GM12878 (cell line): Measurements from ENCODE around the gene PPP4C. TPM values are rescaled to one million over a fixed set of nuclear protein-coding genes. Genes with fewer than 3 reads are reported as not detected.

Source experiments
- ATAC-seq: fragments of 200-7000 bp; cut with Tn5 transposase; 3 replicates; pipeline ENCODE4 v1.9.1; 2020; ENCODE audit warnings: mild to moderate bottlenecking, moderate library complexity
- BruUV-seq: library from RNA; stranded (reverse); fragments of 400-500 nt; replicated peaks from 2 replicates; lab custom pipeline; 2021; lab: Mats Ljungman, UMichigan
- CTCF ChIA-PET: fragments of 300-600 bp; sonication (Branson Sonifier 250); formaldehyde crosslinking; extraction: SDS; loops from one replicate; lab custom pipeline; 2021; ENCODE audit warnings: inconsistent platforms; lab: Yijun Ruan, JAX
- POLR2A ChIA-PET: fragments of 350-600 bp; formaldehyde crosslinking; extraction: SDS; loops from one replicate; lab custom pipeline; 2021; ENCODE audit warnings: inconsistent platforms; lab: Charles Lee
- RAD21 ChIA-PET: fragments of 300-600 bp; sonication (Branson Sonifier 250); formaldehyde crosslinking; loops from one replicate; lab custom pipeline; 2023; ENCODE audit warnings: antibody characterized with exemption; ENCODE audit not compliant: unreplicated experiment; lab: Charles Lee
- SMC1A ChIA-PET: fragments of 300-600 bp; sonication (Branson Sonifier 250); formaldehyde crosslinking; loops from one replicate; lab custom pipeline; 2023; ENCODE audit not compliant: unreplicated experiment, uncharacterized antibody; lab: Charles Lee
- DNase-seq: peaks from one replicate; pipeline ENCODE4 v3.0.0-alpha.2; 2011; ENCODE audit warnings: low read depth, low spot score
- FAIRE-seq: peaks from 3 replicates; lab custom pipeline; 2011; peaks lifted over from hg19 to GRCh38; lab: Jason Lieb, UNC
- H2AFZ ChIP-seq: 2 replicates; pipeline ENCODE4 v1.6.0; 2011; ENCODE audit warnings: low read depth, low read length, control low read depth; ENCODE audit not compliant: control insufficient read depth
- H3K27ac ChIP-seq: 2 replicates; pipeline ENCODE4 v1.5.1; 2011; ENCODE audit warnings: control low read depth; ENCODE audit not compliant: control insufficient read depth, insufficient read depth
- H3K27me3 ChIP-seq, 2 experiments: replicated peaks in 1 of 2; 2 replicates each; pipeline versions ENCODE4 v1.6.0 to v1.6.1; 2011; ENCODE audit warnings: low read length in 1 of 2; ENCODE audit not compliant: control insufficient read depth in 2 of 2, insufficient read depth in 2 of 2
- H3K36me3 ChIP-seq, 2 experiments: 2 replicates each; pipeline ENCODE4 v1.5.1; 2011; ENCODE audit warnings: low read length in 1 of 2; ENCODE audit not compliant: control insufficient read depth in 2 of 2, insufficient read depth in 2 of 2
- H3K4me1 ChIP-seq: 2 replicates; pipeline ENCODE4 v1.6.1; 2011; ENCODE audit warnings: mild to moderate bottlenecking, low read length, moderate library complexity, mixed read lengths; ENCODE audit not compliant: control insufficient read depth, insufficient read depth
- H3K4me2 ChIP-seq: 2 replicates; pipeline ENCODE4 v1.6.0; 2011; ENCODE audit warnings: control low read depth; ENCODE audit not compliant: control insufficient read depth, insufficient read depth
- H3K4me3 ChIP-seq: fragments of 200-600 bp; sonication (generic); 2 replicates; pipeline ENCODE4 v1.5.1; 2016
- H3K79me2 ChIP-seq: 2 replicates; pipeline ENCODE4 v1.6.0; 2011; ENCODE audit warnings: low read length; ENCODE audit not compliant: control insufficient read depth, insufficient read depth
- H3K9ac ChIP-seq: 2 replicates; pipeline ENCODE4 v1.8.0; 2011; ENCODE audit warnings: low read length, control low read depth, mixed read lengths; ENCODE audit not compliant: control insufficient read depth, insufficient read depth
- H3K9me3 ChIP-seq: replicated peaks from 3 replicates; pipeline ENCODE4 v1.5.1; 2011; ENCODE audit warnings: mild to moderate bottlenecking, low read length; ENCODE audit not compliant: control insufficient read depth, insufficient read depth
- H4K20me1 ChIP-seq: 2 replicates; pipeline ENCODE4 v1.6.0; 2011; ENCODE audit not compliant: control insufficient read depth, insufficient read depth
- CEBPB ChIP-seq, 2 experiments: fragments of 150-350 bp in 1 of 2; IDR thresholded peaks; 2 replicates each; pipeline ENCODE4 v1.6.1; 2012 to 2014; ENCODE audit warnings: low read depth in 2 of 2, low read length in 2 of 2, borderline replicate concordance in 1 of 2, inconsistent platforms in 1 of 2
- MLLT1 ChIP-seq: fragments of 450-650 bp; IDR thresholded peaks from 2 replicates; pipeline ENCODE4 v1.6.1; 2016; ENCODE audit warnings: mild to moderate bottlenecking
- NR2C1 ChIP-seq: fragments of 450-650 bp; IDR thresholded peaks from 2 replicates; pipeline ENCODE4 v1.6.1; 2017; ENCODE audit warnings: antibody characterized with exemption, mild to moderate bottlenecking, moderate library complexity
- NR2F1 ChIP-seq: fragments of 450-650 bp; conservative IDR thresholded peaks from 2 replicates; pipeline ENCODE4 v1.6.1; 2017; ENCODE audit warnings: mild to moderate bottlenecking
- SIN3A ChIP-seq: IDR thresholded peaks from 2 replicates; pipeline ENCODE4 v1.6.1; 2012; ENCODE audit warnings: low read depth, low read length, improper control_type of control experiment
- WGBS: methylation state at CpG from one replicate; pipeline ENCODE4 v1.1.6; 2016; ENCODE audit warnings: low lambda C conversion rate; ENCODE audit not compliant: insufficient replicate concordance, insufficient coverage; ENCODE audit errors: missing lambda C conversion rate; 5-methylcytosine and 5-hydroxymethylcytosine counted together
- in situ Hi-C: fragments of 300-500 bp; cut with MboI; formaldehyde crosslinking; loops from 9 replicates; pipeline ENCODE4 v1.14.3; 2018; ENCODE audit warnings: mixed read lengths
- intact Hi-C: fragments of 100-400 bp; cut with micrococcal nuclease; formaldehyde crosslinking; loops from one replicate; pipeline ENCODE4 v1.14.2; 2022; ENCODE audit not compliant: unreplicated experiment
- polyA plus RNA-seq, 11 experiments: library from polyadenylated mRNA; depleted of rRNA in 4 of 11; unstranded in 6 of 11; stranded (reverse) in 5 of 11; fragments of >200 nt; fragmentation: Nextera tagmentation in 4 of 11; fragmentation: Illumina TruSeq in 1 of 11; extraction: Ambion mirVana in 4 of 11; extraction: Trizol in 1 of 11; gene quantifications; 1 replicate in 1 of 11; 2 replicates in 10 of 11; pipeline versions ENCODE4 v1.2.1 to v1.2.3, GENCODE V29; 2011 to 2016; ENCODE audit warnings: inconsistent platforms in 2 of 11, missing spikeins in 2 of 11, low read depth in 1 of 11
- total RNA-seq, 4 experiments: library from RNA; depleted of rRNA in 3 of 4; stranded (reverse); fragments of >200 nt in 3 of 4; fragmentation: Illumina TruSeq in 1 of 4; extraction: Trizol in 1 of 4; gene quantifications; 2 replicates each; pipeline versions ENCODE4 v1.2.1 to v1.2.3, GENCODE V29; 2013 to 2021

The PPP4C gene
- total and polyA plus RNA-seq, 10 of the 15 experiments (the other 5 are each of a cell fraction or from before 2014, with no cell fraction given), result 2.7 to 240 (median 124) TPM

- in situ Hi-C loops, result loop anchor here (5.0 to 25.0 kb wide), 2 partner anchors 313 to 1793 kb away; partner anchors contain the start of gene ZNF771
- peaks cover 26% of the 10 kb centered on the region for H3K4me1 ChIP-seq
- intact Hi-C loops, result loop anchor here (5.0 to 10.0 kb wide), 2 partner anchors 260 to 313 kb away; partner anchors contain the start of genes CD2BP2 and ZNF771
- H3K27ac ChIP-seq, result no peak overlapping the region
- peak overlapping the region; percentile 78; the same call in 1 of the 2 replicates for H3K4me3 ChIP-seq
- ChIA-PET CTCF (interaction anchor here (0.6 to 6.8 kb wide), 4 partner anchors 12 to 541 kb away, joined by 3 to 77 read pairs (median 24); partner anchors contain the start of genes ALDOA and CORO1A), POLR2A (interaction anchor here (1.3 to 5.3 kb wide), 4 partner anchors 18 to 276 kb away, joined by 4 to 59 read pairs (median 5); partner anchors contain the start of genes ALDOA, CORO1A and TBC1D10B), RAD21 (no interaction called here), SMC1A (interaction anchor here (0.6 to 3.5 kb wide), 4 partner anchors 8 to 90 kb away, joined by 3 to 30 read pairs (median 3); partner anchors contain the start of genes ALDOA and CORO1A)
- FAIRE-seq (no peak), ATAC-seq (no peak), DNase-seq (no peak)
- no peaks in the 10 kb centered on the region for H3K27me3 ChIP-seq
- peak overlapping the region; percentile 68 for H3K4me2 ChIP-seq
- H3K9ac ChIP-seq, result peak overlapping the region; percentile 41
- peak; percentile 46 for TF ChIP-seq NR2C1
- peak; percentile 75 for TF ChIP-seq NR2F1
- no peak for TF ChIP-seq SIN3A
- TF ChIP-seq MLLT1, result no peak
- no peak for TF ChIP-seq CEBPB (IDR thresholded peaks at IDR 0.05; ENCODE audit: borderline replicate concordance in 1 of 2, low read depth in 2 of 2, low read length in 2 of 2)
- H3K9me3 ChIP-seq, result peaks cover 15% of the 10 kb centered on the region
- H2AFZ ChIP-seq, result no peak overlapping the region
- H3K36me3 ChIP-seq, result no peaks in the 10 kb centered on the region; a peak in 1 of 4 replicates
- H4K20me1 ChIP-seq, result no peaks in the 10 kb centered on the region
- 89% methylated on average over 11 of the region's 11 CpGs for WGBS
- no TSS peak for BruUV-seq
- peaks cover 2% of the 10 kb centered on the region; the same call in 1 of the 2 replicates for H3K79me2 ChIP-seq
Measured at GRCh38 chr16:30094541-30095165, 18.9 kb downstream of the PPP4C start.
